ENCODE data around the gene MRPS33. TPM values are rescaled to one million over a fixed set of nuclear protein-coding genes. Genes with fewer than 3 reads are reported as not detected.

MRPS33 gene
- total and polyA plus RNA-seq, 2 experiments from 2014 or later: 23.1 to 140 TPM

DNA sequence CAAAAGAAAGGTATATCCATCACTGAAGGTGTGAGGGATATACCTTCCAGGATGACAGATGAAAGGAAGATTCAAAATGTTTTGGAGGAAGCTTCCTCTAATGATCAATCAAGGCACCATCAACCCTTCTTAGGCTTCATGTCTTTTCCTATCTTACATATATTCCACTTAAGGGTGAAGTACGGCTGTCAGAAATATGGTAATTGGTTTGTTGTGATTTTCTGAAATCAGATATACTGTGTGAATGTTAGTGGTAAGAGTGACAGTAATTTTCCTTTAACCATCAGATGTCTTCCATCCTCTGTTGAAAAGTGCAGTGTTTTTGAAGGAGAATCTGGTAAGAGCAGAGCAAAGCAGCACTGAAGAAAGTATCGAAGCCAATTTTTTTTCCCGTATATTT lies 2.8 kb upstream of the MRPS33 start:
- H3K4me3 ChIP-seq: no peak overlapping the region
- H3K27me3 ChIP-seq (ENCODE audit: insufficient read depth): no peaks in the 10 kb centered on the region
- H3F3A ChIP-seq (replicated peaks; ENCODE audit: low read depth): 0 out of 2 replicates have a peak, but pooled peaks cover 11% of the 10 kb centered on the region
- Mint-ChIP-seq H3K4me3 (no peak overlapping the region), H3K4me1 (peaks cover 11% of the 10 kb centered on the region), H3K36me3 (ENCODE audit: low read depth) (no peaks in the 10 kb centered on the region), H3K9me3 (peaks cover 2% of the 10 kb centered on the region; the same call in 1 of the 3 replicates), H3K27ac (no peak overlapping the region), H3K27me3 (ENCODE audit: insufficient read depth, low read depth, poor library complexity) (no peaks in the 10 kb centered on the region)
- no peak overlapping the region for H3K4me2 ChIP-seq
- H2AFZ ChIP-seq: no peak overlapping the region
- H4K20me1 ChIP-seq (replicated peaks; ENCODE audit: insufficient read depth): no peaks in the 10 kb centered on the region
- TF ChIP-seq ZNF331 (CRISPR knock-in tag; IDR thresholded peaks at IDR 0.05; ENCODE audit: low read depth) (no peak), NANOG (IDR thresholded peaks at IDR 0.05; ENCODE audit: borderline replicate concordance) (no peak)
- TF ChIP-seq, protein P1, sequence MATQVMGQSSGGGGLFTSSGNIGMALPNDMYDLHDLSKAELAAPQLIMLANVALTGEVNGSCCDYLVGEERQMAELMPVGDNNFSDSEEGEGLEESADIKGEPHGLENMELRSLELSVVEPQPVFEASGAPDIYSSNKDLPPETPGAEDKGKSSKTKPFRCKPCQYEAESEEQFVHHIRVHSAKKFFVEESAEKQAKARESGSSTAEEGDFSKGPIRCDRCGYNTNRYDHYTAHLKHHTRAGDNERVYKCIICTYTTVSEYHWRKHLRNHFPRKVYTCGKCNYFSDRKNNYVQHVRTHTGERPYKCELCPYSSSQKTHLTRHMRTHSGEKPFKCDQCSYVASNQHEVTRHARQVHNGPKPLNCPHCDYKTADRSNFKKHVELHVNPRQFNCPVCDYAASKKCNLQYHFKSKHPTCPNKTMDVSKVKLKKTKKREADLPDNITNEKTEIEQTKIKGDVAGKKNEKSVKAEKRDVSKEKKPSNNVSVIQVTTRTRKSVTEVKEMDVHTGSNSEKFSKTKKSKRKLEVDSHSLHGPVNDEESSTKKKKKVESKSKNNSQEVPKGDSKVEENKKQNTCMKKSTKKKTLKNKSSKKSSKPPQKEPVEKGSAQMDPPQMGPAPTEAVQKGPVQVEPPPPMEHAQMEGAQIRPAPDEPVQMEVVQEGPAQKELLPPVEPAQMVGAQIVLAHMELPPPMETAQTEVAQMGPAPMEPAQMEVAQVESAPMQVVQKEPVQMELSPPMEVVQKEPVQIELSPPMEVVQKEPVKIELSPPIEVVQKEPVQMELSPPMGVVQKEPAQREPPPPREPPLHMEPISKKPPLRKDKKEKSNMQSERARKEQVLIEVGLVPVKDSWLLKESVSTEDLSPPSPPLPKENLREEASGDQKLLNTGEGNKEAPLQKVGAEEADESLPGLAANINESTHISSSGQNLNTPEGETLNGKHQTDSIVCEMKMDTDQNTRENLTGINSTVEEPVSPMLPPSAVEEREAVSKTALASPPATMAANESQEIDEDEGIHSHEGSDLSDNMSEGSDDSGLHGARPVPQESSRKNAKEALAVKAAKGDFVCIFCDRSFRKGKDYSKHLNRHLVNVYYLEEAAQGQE (IDR thresholded peaks at IDR 0.05; ENCODE audit: unreplicated experiment): no peak
- TF ChIP-seq, protein P2, sequence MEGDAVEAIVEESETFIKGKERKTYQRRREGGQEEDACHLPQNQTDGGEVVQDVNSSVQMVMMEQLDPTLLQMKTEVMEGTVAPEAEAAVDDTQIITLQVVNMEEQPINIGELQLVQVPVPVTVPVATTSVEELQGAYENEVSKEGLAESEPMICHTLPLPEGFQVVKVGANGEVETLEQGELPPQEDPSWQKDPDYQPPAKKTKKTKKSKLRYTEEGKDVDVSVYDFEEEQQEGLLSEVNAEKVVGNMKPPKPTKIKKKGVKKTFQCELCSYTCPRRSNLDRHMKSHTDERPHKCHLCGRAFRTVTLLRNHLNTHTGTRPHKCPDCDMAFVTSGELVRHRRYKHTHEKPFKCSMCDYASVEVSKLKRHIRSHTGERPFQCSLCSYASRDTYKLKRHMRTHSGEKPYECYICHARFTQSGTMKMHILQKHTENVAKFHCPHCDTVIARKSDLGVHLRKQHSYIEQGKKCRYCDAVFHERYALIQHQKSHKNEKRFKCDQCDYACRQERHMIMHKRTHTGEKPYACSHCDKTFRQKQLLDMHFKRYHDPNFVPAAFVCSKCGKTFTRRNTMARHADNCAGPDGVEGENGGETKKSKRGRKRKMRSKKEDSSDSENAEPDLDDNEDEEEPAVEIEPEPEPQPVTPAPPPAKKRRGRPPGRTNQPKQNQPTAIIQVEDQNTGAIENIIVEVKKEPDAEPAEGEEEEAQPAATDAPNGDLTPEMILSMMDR (conservative IDR thresholded peaks at IDR 0.05; ENCODE audit: low read depth in 2 of 2): no peak
- TF ChIP-seq, protein P3, sequence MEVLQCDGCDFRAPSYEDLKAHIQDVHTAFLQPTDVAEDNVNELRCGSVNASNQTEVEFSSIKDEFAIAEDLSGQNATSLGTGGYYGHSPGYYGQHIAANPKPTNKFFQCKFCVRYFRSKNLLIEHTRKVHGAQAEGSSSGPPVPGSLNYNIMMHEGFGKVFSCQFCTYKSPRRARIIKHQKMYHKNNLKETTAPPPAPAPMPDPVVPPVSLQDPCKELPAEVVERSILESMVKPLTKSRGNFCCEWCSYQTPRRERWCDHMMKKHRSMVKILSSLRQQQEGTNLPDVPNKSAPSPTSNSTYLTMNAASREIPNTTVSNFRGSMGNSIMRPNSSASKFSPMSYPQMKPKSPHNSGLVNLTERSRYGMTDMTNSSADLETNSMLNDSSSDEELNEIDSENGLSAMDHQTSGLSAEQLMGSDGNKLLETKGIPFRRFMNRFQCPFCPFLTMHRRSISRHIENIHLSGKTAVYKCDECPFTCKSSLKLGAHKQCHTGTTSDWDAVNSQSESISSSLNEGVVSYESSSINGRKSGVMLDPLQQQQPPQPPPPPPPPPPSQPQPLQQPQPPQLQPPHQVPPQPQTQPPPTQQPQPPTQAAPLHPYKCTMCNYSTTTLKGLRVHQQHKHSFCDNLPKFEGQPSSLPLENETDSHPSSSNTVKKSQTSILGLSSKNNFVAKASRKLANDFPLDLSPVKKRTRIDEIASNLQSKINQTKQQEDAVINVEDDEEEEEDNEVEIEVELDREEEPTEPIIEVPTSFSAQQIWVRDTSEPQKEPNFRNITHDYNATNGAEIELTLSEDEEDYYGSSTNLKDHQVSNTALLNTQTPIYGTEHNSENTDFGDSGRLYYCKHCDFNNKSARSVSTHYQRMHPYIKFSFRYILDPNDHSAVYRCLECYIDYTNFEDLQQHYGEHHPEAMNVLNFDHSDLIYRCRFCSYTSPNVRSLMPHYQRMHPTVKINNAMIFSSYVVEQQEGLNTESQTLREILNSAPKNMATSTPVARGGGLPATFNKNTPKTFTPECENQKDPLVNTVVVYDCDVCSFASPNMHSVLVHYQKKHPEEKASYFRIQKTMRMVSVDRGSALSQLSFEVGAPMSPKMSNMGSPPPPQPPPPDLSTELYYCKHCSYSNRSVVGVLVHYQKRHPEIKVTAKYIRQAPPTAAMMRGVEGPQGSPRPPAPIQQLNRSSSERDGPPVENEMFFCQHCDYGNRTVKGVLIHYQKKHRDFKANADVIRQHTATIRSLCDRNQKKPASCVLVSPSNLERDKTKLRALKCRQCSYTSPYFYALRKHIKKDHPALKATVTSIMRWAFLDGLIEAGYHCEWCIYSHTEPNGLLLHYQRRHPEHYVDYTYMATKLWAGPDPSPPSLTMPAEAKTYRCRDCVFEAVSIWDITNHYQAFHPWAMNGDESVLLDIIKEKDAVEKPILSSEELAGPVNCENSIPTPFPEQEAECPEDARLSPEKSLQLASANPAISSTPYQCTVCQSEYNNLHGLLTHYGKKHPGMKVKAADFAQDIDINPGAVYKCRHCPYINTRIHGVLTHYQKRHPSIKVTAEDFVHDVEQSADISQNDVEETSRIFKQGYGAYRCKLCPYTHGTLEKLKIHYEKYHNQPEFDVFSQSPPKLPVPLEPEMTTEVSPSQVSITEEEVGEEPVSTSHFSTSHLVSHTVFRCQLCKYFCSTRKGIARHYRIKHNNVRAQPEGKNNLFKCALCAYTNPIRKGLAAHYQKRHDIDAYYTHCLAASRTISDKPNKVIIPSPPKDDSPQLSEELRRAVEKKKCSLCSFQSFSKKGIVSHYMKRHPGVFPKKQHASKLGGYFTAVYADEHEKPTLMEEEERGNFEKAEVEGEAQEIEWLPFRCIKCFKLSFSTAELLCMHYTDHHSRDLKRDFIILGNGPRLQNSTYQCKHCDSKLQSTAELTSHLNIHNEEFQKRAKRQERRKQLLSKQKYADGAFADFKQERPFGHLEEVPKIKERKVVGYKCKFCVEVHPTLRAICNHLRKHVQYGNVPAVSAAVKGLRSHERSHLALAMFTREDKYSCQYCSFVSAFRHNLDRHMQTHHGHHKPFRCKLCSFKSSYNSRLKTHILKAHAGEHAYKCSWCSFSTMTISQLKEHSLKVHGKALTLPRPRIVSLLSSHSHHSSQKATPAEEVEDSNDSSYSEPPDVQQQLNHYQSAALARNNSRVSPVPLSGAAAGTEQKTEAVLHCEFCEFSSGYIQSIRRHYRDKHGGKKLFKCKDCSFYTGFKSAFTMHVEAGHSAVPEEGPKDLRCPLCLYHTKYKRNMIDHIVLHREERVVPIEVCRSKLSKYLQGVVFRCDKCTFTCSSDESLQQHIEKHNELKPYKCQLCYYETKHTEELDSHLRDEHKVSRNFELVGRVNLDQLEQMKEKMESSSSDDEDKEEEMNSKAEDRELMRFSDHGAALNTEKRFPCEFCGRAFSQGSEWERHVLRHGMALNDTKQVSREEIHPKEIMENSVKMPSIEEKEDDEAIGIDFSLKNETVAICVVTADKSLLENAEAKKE (CRISPR knock-in tag; IDR thresholded peaks at IDR 0.05): no peak
- ATAC-seq (no peak), DNase-seq (ENCODE audit: low spot score) (no peak)
- H3K9me2 ChIP-seq (ENCODE audit: insufficient read depth): no peaks in the 10 kb centered on the region
- peaks cover 16% of the 10 kb centered on the region for H3K79me2 ChIP-seq (replicated peaks; ENCODE audit: insufficient read depth)
- H3K4me1 ChIP-seq (ENCODE audit: insufficient read depth): peaks cover 15% of the 10 kb centered on the region
- H3K36me3 ChIP-seq (ENCODE audit: insufficient read depth): no peaks in the 10 kb centered on the region
- no peak overlapping the region for H3K27ac ChIP-seq (ENCODE audit: low read depth)

Data from GM23338 (cell line).